GM18508 (cell line): ENCODE results near the gene ZFPM1.

Experiments
- ATAC-seq: cut with Tn5 transposase; IDR thresholded peaks from one replicate; pipeline ENCODE4 v1.9.1; 2021; ENCODE audit warnings: moderate number of reproducible peaks; ENCODE audit not compliant: insufficient read depth, unreplicated experiment

Gene ZFPM1

GRCh38 chr16:88582912-88583575, 130.0 kb downstream of the ZFPM1 start:
- ATAC-seq = no peak

GRCh38 chr16:88584676-88585075, 131.6 kb downstream of the ZFPM1 start:
- no peak for ATAC-seq

GRCh38 chr16:88585269-88585668, 132.2 kb downstream of the ZFPM1 start:
- ATAC-seq = no peak

- no peak for ATAC-seq
Observed at GRCh38 chr16:88585927-88586581, 133.0 kb downstream of the ZFPM1 start.
